ENCODE results near the gene LACTBL1.

LACTBL1 gene

GRCh38 chr1:22930240-22930912 lies 42.3 kb downstream of the LACTBL1 start:
- Histone ChIP-seq H3K4me1 (ENCODE audit: control insufficient read depth in 1 of 2, insufficient read depth in 1 of 2, low read depth in 1 of 2, low read length in 1 of 2) (no peaks in the 10 kb centered on the region), H3K27ac (no peak overlapping the region), H3K4me3 (ENCODE audit: low read depth in 1 of 2, low read length in 1 of 2) (no peak overlapping the region), H3K9me3 (no peaks in the 10 kb centered on the region), H3K36me3 (no peaks in the 10 kb centered on the region), H3K27me3 (peaks cover 8% of the 10 kb centered on the region)
- TF ChIP-seq CTCF (IDR thresholded peaks at IDR 0.05), result no peak

GRCh38 chr1:22925111-22925510 lies 47.6 kb downstream of the LACTBL1 start:
- Histone ChIP-seq H3K4me3 (ENCODE audit: low read depth in 1 of 2, low read length in 1 of 2) (no peak overlapping the region), H3K36me3 (no peaks in the 10 kb centered on the region), H3K27me3 (peaks cover 5% of the 10 kb centered on the region), H3K9me3 (no peaks in the 10 kb centered on the region), H3K4me1 (ENCODE audit: control insufficient read depth in 1 of 2, insufficient read depth in 1 of 2, low read depth in 1 of 2, low read length in 1 of 2) (no peaks in the 10 kb centered on the region), H3K27ac (no peak overlapping the region)
- no peak for TF ChIP-seq CTCF (IDR thresholded peaks at IDR 0.05)

- no peaks in the 10 kb centered on the region for H3K27me3 ChIP-seq
- no peaks in the 10 kb centered on the region for H3K9me3 ChIP-seq
- TF ChIP-seq CTCF (IDR thresholded peaks at IDR 0.05), result no peak
- no peak overlapping the region for H3K4me3 ChIP-seq (ENCODE audit: low read depth in 1 of 2, low read length in 1 of 2)
- no peaks in the 10 kb centered on the region for H3K36me3 ChIP-seq
- no peak overlapping the region for H3K27ac ChIP-seq
- H3K4me1 ChIP-seq (ENCODE audit: control insufficient read depth in 1 of 2, insufficient read depth in 1 of 2, low read depth in 1 of 2, low read length in 1 of 2), result no peaks in the 10 kb centered on the region
Measured at GRCh38 chr1:22922640-22923039, 50.0 kb downstream of the LACTBL1 start.

GRCh38 chr1:22921452-22922126 lies 51.1 kb downstream of the LACTBL1 start:
- H3K4me3 ChIP-seq (ENCODE audit: low read depth in 1 of 2, low read length in 1 of 2), result no peak overlapping the region
- H3K27ac ChIP-seq, result no peak overlapping the region
- no peaks in the 10 kb centered on the region for H3K4me1 ChIP-seq (ENCODE audit: control insufficient read depth in 1 of 2, insufficient read depth in 1 of 2, low read depth in 1 of 2, low read length in 1 of 2)
- no peaks in the 10 kb centered on the region for H3K9me3 ChIP-seq
- no peak for TF ChIP-seq CTCF (IDR thresholded peaks at IDR 0.05)
- H3K27me3 ChIP-seq, result peaks cover 4% of the 10 kb centered on the region
- no peaks in the 10 kb centered on the region for H3K36me3 ChIP-seq

- Histone ChIP-seq H3K27me3 (peaks cover 11% of the 10 kb centered on the region), H3K36me3 (no peaks in the 10 kb centered on the region), H3K4me1 (ENCODE audit: control insufficient read depth in 1 of 2, insufficient read depth in 1 of 2, low read depth in 1 of 2, low read length in 1 of 2) (no peaks in the 10 kb centered on the region), H3K9me3 (no peaks in the 10 kb centered on the region), H3K4me3 (ENCODE audit: low read depth in 1 of 2, low read length in 1 of 2) (no peak overlapping the region), H3K27ac (no peak overlapping the region)
- no peak for TF ChIP-seq CTCF (IDR thresholded peaks at IDR 0.05)
Measured at GRCh38 chr1:22920734-22921451, 51.8 kb downstream of the LACTBL1 start.
